Activated CD4-positive, alpha-beta memory T cell treated with anti-CD3 and anti-CD28 coated beads for 36 hours (primary cell): ENCODE measurements around the gene ASB18. TPM values are rescaled to one million over a fixed set of nuclear protein-coding genes. Genes with fewer than 3 reads are reported as not detected.

Experiments
- CTCF ChIA-PET: fragments of 350-600 bp; sonication (Branson Sonifier 250); formaldehyde crosslinking; loops from one replicate; lab custom pipeline; 2021; ENCODE audit warnings: antibody characterized with exemption, inconsistent platforms; lab: Charles Lee
- POLR2A ChIA-PET: fragments of 350-600 bp; sonication (Branson Sonifier 250); formaldehyde crosslinking; loops from one replicate; lab custom pipeline; 2021; ENCODE audit warnings: antibody characterized with exemption; lab: Charles Lee
- DNase-seq: peaks from one replicate; pipeline ENCODE4 v3.0.0-alpha.2; 2020
- H3K27ac Mint-ChIP-seq: one replicate; pipeline ENCODE4 v1.8.0; 2021; ENCODE audit warnings: mixed read lengths
- H3K27me3 Mint-ChIP-seq: one replicate; pipeline ENCODE4 v1.8.0; 2021; ENCODE audit warnings: mixed read lengths
- H3K36me3 Mint-ChIP-seq: one replicate; pipeline ENCODE4 v1.8.0; 2021; ENCODE audit warnings: mixed read lengths
- H3K4me1 Mint-ChIP-seq: one replicate; pipeline ENCODE4 v1.8.0; 2021; ENCODE audit warnings: low read depth, mixed read lengths
- H3K4me3 Mint-ChIP-seq: one replicate; pipeline ENCODE4 v1.8.0; 2021; ENCODE audit warnings: mild to moderate bottlenecking, mixed read lengths
- H3K9me3 Mint-ChIP-seq: one replicate; pipeline ENCODE4 v1.8.0; 2021; ENCODE audit warnings: mixed read lengths
- intact Hi-C: fragments of 100-400 bp; cut with micrococcal nuclease; formaldehyde crosslinking; loops from one replicate; pipeline ENCODE4 v1.15.1; 2023
- total RNA-seq, 2 experiments: library from RNA; stranded (reverse); gene quantifications; one replicate each; pipeline ENCODE4 v1.2.3, GENCODE V29; 2021

ASB18 gene
- total RNA-seq, 2 experiments from 2014 or later, result not detected

GRCh38 chr2:236161082-236161462 is 103.1 kb downstream of the ASB18 start:
- no peaks in the 10 kb centered on the region for H3K36me3 Mint-ChIP-seq
- no peak overlapping the region for H3K27ac Mint-ChIP-seq
- no peak overlapping the region for H3K4me3 Mint-ChIP-seq
- DNase-seq, result no peak
- intact Hi-C loops, result loop anchor here (10.0 kb wide), 1 partner anchor 486 kb away; no protein-coding TSS in a partner anchor
- H3K27me3 Mint-ChIP-seq, result peaks cover 51% of the 10 kb centered on the region
- no peaks in the 10 kb centered on the region for H3K9me3 Mint-ChIP-seq
- POLR2A ChIA-PET, result no interaction called here
- CTCF ChIA-PET, result no interaction called here
- peaks cover 2% of the 10 kb centered on the region for H3K4me1 Mint-ChIP-seq

DNA sequence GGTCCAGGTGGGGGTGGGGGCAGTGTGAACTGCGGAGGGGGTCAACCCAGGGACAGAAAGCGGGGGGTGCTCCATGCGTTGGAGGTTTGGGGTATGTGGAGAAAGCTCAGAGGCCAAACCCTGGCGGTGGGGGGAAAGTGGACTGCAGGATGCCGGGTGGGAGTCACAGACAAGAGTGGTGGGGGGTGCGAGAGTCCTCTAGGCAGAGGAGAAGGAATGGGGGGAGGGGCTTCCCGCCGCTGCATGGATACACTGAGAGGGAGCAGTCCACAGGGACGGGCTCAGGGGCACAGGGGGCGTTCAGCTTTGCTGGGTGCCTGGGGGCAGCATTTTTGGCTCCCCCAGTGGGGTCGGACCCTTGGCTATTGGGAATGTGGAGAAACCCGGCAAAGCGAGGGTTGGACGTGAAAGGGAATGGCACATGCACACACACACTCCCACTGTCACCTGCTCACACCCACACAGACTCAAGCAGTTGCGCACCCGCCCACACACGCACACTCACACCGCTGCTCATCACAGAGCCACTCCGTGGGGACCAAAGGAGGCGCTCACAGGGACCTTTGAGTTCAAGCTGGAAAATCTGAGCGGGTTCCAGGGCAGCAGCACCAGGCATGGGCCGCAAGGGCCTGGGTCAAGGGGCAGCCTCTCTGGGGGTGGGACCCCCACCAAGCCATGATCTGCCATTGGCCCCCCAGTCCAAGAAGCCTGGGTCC is 103.7 kb downstream of the ASB18 start:
- Mint-ChIP-seq H3K4me1 (peaks cover 2% of the 10 kb centered on the region), H3K36me3 (no peaks in the 10 kb centered on the region), H3K27ac (no peak overlapping the region), H3K27me3 (peaks cover 48% of the 10 kb centered on the region), H3K9me3 (no peaks in the 10 kb centered on the region), H3K4me3 (no peak overlapping the region)
- CTCF ChIA-PET, result no interaction called here
- no peak for DNase-seq
- intact Hi-C loops, result loop anchor here (10.0 kb wide), 1 partner anchor 486 kb away; no protein-coding TSS in a partner anchor
- POLR2A ChIA-PET, result no interaction called here

DNA sequence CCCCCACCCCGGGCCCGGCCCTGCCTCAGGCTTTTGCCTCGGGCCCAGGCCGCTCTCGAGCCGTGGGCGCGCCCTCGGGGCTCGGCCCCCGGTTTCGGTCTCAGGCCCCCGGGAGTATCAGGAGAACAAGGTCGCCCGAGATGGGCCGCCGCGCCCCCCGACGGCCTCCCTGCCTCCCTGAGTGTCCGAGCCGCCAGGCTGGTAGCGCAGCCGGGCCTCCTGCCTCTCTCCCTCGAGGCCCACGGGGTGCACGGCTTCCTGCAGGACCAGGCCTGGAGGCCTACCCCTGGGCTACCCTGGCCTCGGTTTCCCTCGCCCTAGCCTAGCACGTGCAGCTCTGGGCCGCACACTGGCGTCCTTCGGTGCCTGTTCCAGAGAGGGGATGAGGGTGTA is 104.4 kb downstream of the ASB18 start:
- Mint-ChIP-seq H3K36me3 (no peaks in the 10 kb centered on the region), H3K4me1 (peaks cover 1% of the 10 kb centered on the region), H3K27me3 (peaks cover 41% of the 10 kb centered on the region), H3K9me3 (no peaks in the 10 kb centered on the region), H3K27ac (no peak overlapping the region), H3K4me3 (no peak overlapping the region)
- no peak for DNase-seq
- ChIA-PET CTCF (no interaction called here), POLR2A (no interaction called here)
- intact Hi-C loops, result loop anchor here (10.0 kb wide), 1 partner anchor 485 kb away; no protein-coding TSS in a partner anchor

GRCh38 chr2:236158969-236159777 is 105.0 kb downstream of the ASB18 start:
- ChIA-PET POLR2A (no interaction called here), CTCF (interaction anchor here (0.9 kb wide), 1 partner anchor 380 kb away, joined by 3 read pairs; no protein-coding TSS in a partner anchor)
- Mint-ChIP-seq H3K27me3 (peaks cover 44% of the 10 kb centered on the region), H3K4me3 (no peak overlapping the region), H3K9me3 (peaks cover 4% of the 10 kb centered on the region), H3K36me3 (no peaks in the 10 kb centered on the region), H3K4me1 (no peaks in the 10 kb centered on the region), H3K27ac (no peak overlapping the region)
- intact Hi-C loops, result no loop called here
- DNase-seq, result no peak

- Mint-ChIP-seq H3K27me3 (peaks cover 44% of the 10 kb centered on the region), H3K9me3 (peaks cover 11% of the 10 kb centered on the region), H3K36me3 (no peaks in the 10 kb centered on the region), H3K4me1 (no peaks in the 10 kb centered on the region), H3K27ac (no peak overlapping the region), H3K4me3 (no peak overlapping the region)
- POLR2A ChIA-PET, result no interaction called here
- DNase-seq, result no peak
- CTCF ChIA-PET, result interaction anchor here (0.9 kb wide), 1 partner anchor 379 kb away, joined by 3 read pairs; no protein-coding TSS in a partner anchor
- intact Hi-C loops, result no loop called here
Measured at GRCh38 chr2:236157815-236158498, 106.2 kb downstream of the ASB18 start.

GRCh38 chr2:236157366-236157765 is 106.8 kb downstream of the ASB18 start:
- intact Hi-C loops, result no loop called here
- DNase-seq, result no peak
- POLR2A ChIA-PET, result no interaction called here
- peaks cover 16% of the 10 kb centered on the region for H3K9me3 Mint-ChIP-seq
- H3K4me3 Mint-ChIP-seq, result no peak overlapping the region
- no peaks in the 10 kb centered on the region for H3K4me1 Mint-ChIP-seq
- peaks cover 39% of the 10 kb centered on the region for H3K27me3 Mint-ChIP-seq
- no peak overlapping the region for H3K27ac Mint-ChIP-seq
- H3K36me3 Mint-ChIP-seq, result no peaks in the 10 kb centered on the region
- CTCF ChIA-PET, result no interaction called here

GRCh38 chr2:236156860-236157194 is 107.4 kb downstream of the ASB18 start:
- DNase-seq, result no peak
- Mint-ChIP-seq H3K4me1 (no peaks in the 10 kb centered on the region), H3K4me3 (no peak overlapping the region), H3K27me3 (peaks cover 34% of the 10 kb centered on the region), H3K36me3 (no peaks in the 10 kb centered on the region), H3K27ac (no peak overlapping the region), H3K9me3 (peaks cover 19% of the 10 kb centered on the region)
- CTCF ChIA-PET, result no interaction called here
- POLR2A ChIA-PET, result no interaction called here
- intact Hi-C loops, result no loop called here

- Mint-ChIP-seq H3K9me3 (peaks cover 20% of the 10 kb centered on the region), H3K4me1 (no peaks in the 10 kb centered on the region), H3K27ac (no peak overlapping the region), H3K4me3 (no peak overlapping the region), H3K36me3 (no peaks in the 10 kb centered on the region), H3K27me3 (peaks cover 30% of the 10 kb centered on the region)
- DNase-seq, result no peak
- CTCF ChIA-PET, result no interaction called here
- intact Hi-C loops, result no loop called here
- POLR2A ChIA-PET, result no interaction called here
Measured at GRCh38 chr2:236156095-236156859, 107.9 kb downstream of the ASB18 start.

GRCh38 chr2:236155406-236155805 is 108.8 kb downstream of the ASB18 start:
- peaks cover 26% of the 10 kb centered on the region for H3K9me3 Mint-ChIP-seq
- CTCF ChIA-PET, result interaction anchor here (1.3 kb wide), 1 partner anchor 25 kb away, joined by 3 read pairs; no protein-coding TSS in a partner anchor
- DNase-seq, result no peak
- peaks cover 27% of the 10 kb centered on the region for H3K27me3 Mint-ChIP-seq
- H3K36me3 Mint-ChIP-seq, result no peaks in the 10 kb centered on the region
- H3K4me3 Mint-ChIP-seq, result no peak overlapping the region
- intact Hi-C loops, result no loop called here
- no peak overlapping the region for H3K27ac Mint-ChIP-seq
- no peaks in the 10 kb centered on the region for H3K4me1 Mint-ChIP-seq
- POLR2A ChIA-PET, result no interaction called here

DNA sequence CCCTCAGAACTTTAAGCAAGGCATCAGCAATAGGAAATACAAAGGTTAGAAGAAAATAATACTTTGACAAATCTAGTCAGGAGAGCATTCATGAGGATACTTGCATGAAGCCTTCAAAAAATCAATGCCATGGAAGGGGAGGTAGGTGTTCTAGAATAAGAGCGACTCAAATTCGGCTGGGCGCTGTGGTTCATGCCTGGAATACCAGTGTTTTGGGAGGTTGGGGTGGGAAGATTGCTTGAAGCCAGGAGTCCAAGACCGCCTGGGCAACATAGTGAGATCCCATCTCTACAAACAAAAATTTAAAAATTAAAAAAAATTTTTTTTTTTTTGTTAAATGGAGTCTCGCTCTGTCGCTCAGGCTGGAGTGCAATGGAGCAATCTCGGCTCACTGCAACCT is 117.8 kb downstream of the ASB18 start:
- no peak for DNase-seq
- peaks cover 10% of the 10 kb centered on the region for H3K9me3 Mint-ChIP-seq
- no peak overlapping the region for H3K4me3 Mint-ChIP-seq
- intact Hi-C loops, result no loop called here
- H3K27ac Mint-ChIP-seq, result no peak overlapping the region
- H3K36me3 Mint-ChIP-seq, result no peaks in the 10 kb centered on the region
- ChIA-PET CTCF (no interaction called here), POLR2A (no interaction called here)
- H3K4me1 Mint-ChIP-seq, result no peaks in the 10 kb centered on the region
- H3K27me3 Mint-ChIP-seq, result peaks cover 17% of the 10 kb centered on the region

DNA sequence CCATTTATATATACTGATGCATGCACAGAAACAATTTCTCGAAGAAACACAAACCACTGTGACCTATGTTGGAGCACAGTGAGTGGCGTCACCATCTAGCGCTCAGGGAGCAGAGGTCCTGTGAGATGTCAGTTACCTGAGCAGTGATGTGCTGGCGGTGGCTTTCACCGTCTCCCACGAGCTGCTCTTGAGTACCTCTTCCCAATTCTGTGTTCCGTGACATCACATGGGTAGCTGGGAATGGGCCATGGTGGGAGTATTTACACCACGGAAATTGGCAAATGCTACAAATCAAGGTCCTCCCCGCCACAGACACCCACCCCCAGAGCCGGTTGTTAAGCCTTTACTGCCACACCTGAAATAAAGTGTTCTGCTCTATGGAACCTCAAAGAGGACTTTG is 120.4 kb downstream of the ASB18 start:
- no peak for DNase-seq
- Mint-ChIP-seq H3K4me1 (no peaks in the 10 kb centered on the region), H3K36me3 (no peaks in the 10 kb centered on the region), H3K9me3 (no peaks in the 10 kb centered on the region), H3K27ac (no peak overlapping the region), H3K27me3 (peaks cover 15% of the 10 kb centered on the region), H3K4me3 (no peak overlapping the region)
- ChIA-PET CTCF (no interaction called here), POLR2A (no interaction called here)
- intact Hi-C loops, result no loop called here
